Right ventricle myocardium inferior (tissue), 1 donor: ENCODE data around the gene PDCD5. TPM values are rescaled to one million over a fixed set of nuclear protein-coding genes. Genes with fewer than 3 reads are reported as not detected.
"Not testable (repeated sequence)": the region's sequence is repeated elsewhere in the genome, so short reads cannot be mapped to it uniquely, and the experiment has no call there.

Source experiments
- ATAC-seq: fragments of 200-7000 bp; cut with Tn5 transposase; one replicate; pipeline ENCODE4 v1.9.1; 2020; ENCODE audit warnings: mild to moderate bottlenecking, moderate library complexity
- DNase-seq: peaks from one replicate; pipeline ENCODE4 v3.0.0; 2021; ENCODE audit errors: missing footprints
- intact Hi-C: fragments of 100-400 bp; cut with DNase I; formaldehyde crosslinking; loops from one replicate; pipeline ENCODE4 v1.11.0; 2022
- long read RNA-seq: library from polyadenylated mRNA; unstranded; transcript quantifications from one replicate; pipeline ENCODE4 v2.0.0, GENCODE V29; 2021
- total RNA-seq: library from RNA; stranded (reverse); fragmentation: NEBNext Ultra II Directional; extraction: Animal tissue kit (Norgen Biotek cat#: 25700); gene quantifications from one replicate; pipeline ENCODE4 v1.2.1, GENCODE V29; 2021
- donor health status: DM: no; HTN: yes; CAD: no; lungs with severe emphysema.

PDCD5 gene, protein sequence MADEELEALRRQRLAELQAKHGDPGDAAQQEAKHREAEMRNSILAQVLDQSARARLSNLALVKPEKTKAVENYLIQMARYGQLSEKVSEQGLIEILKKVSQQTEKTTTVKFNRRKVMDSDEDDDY
- total RNA-seq, result 133 TPM
- long read RNA-seq, transcript PDCD5-207 (6 exons, 699 nt), result major isoform, 52 of 67 reads
- long read RNA-seq, transcript PDCD5-205 (4 exons, 480 nt), result minor isoform, 5 of 67 reads
- long read RNA-seq, partial matches to known transcripts, result 1 of 67 reads
- long read RNA-seq, other reads (novel, unspliced or antisense), result 4 of 67 reads

DNA sequence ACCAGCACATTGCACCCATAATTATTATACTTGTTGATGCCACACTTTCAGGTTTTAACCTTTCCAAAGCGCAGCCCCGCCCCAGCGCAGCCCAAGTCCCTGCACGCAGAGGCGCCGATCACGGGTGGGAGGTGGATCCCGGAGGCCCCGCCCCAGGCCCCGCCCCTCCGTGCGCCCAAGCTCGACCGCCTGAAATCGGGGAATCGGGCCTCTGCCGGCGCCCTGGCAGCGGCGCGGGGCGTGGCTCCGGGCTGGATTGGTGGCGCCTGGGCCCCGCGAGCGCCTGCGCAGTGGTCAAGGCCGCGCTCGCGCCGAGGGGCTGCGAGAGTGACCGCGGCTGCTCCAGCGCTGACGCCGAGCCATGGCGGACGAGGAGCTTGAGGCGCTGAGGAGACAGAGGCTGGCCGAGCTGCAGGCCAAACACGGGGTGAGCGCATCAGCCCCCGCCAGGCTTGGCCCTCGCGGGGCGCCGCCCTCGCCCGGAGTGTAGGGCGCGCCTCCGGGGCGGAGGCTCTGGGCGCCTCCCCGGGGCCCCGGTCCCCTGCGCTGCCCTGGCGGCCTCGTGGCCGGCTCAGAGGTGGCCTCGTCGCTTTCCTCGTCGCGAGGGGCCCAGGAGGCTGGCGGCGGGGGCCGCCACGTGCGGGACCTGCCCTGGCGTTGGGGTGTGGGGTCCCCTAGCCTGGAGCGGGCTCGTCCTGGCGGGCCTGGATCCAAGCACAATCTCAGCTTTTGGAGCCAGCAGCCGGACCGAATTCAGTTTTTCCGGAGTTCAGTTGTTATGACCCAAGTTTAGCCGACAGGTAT lies at the start of gene PDCD5:
PDCD5 (plus strand) TSS at position 290 of the 804 bp plus-strand sequence; CDS start at position 362, 72 bp downstream.
- DNase-seq (peak; percentile 99), ATAC-seq (peak; percentile 99)
- intact Hi-C loops, result loop anchor here (2.0 to 5.0 kb wide), 2 partner anchors 111 to 234 kb away; partner anchors contain the start of gene NUDT19

DNA sequence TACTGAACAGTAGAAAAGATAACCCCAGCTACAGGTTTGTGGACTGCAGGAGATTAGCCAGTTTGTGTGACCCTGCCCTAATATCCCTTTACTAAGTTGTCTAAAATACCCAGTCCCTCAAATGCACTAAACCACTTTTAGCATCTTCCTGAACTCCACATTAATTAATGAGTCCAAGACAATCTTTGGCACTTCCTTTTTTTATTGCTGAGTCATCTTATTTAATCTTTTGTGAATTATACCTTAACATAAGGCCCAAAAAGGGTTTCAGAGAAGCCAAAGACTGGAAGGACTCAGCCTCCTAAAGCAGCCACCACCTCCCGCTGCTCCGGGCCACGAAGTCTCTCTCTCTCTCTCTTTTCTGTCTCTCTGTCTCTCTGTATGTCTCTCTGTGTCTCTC lies 48.8 kb upstream of the PDCD5 start:
- no peak for DNase-seq
- no peak for ATAC-seq
- intact Hi-C loops, result no loop called here

- intact Hi-C loops, result no loop called here
- DNase-seq, result no peak
- ATAC-seq, result no peak
These were observed 43.4 kb upstream of the PDCD5 start for GRCh38 chr19:32537580-32537979.

DNA sequence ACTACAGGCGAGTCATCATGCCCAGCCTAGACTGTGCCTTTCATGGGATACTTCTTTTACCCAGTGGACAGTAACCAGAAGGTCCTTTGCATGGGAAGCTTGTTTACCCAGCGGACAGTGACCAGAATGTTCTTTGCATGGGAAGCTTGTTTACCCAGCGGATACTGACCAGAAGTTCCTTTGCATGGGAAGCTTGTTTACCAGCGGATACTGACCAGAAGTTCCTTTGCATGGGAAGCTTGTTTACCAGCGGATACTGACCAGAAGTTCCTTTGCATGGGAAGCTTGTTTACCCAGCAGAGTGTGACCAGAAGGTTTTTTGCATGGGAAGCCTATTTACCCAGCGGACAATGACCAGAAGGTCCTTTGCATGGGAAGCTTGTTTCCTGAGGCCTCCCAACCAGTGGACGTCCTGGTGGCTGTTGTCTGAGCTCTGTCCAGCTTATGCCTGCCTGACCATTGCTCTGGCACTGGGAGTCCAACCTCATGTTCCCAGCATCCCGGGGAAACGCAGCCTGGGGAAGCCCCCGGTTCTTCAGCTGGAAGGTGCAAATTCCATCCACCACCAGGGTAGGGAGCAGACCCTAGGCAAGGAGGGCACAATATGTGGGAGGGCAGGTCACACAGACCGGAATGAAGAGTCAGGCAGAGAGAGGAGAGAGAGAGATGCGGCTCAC lies 41.6 kb upstream of the PDCD5 start:
- intact Hi-C loops, result no loop called here
- ATAC-seq (no peak), DNase-seq (no peak)

- no peak for ATAC-seq
- no peak for DNase-seq
These were observed 40.4 kb upstream of the PDCD5 start for GRCh38 chr19:32540621-32541020.

DNA sequence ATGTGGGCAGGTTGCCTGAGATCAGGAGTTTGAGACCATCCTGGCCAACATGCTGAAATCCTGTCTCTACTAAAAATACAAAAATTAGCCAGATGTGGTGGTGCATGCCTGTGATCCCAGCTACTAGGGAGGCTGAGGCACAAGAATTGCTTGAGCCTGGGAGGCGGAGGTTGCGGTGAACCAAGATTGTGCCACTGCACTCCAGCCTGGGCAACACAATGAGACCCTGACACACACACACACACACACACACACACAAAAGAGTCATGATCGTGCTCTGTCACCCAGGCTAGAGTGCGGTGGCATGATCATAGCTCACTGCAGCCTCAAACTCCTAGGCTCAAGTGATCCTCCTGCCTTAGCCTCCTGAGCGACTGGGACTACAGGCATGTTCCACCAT lies 39.6 kb upstream of the PDCD5 start:
- DNase-seq, ATAC-seq, intact Hi-C loops: not testable (repeated sequence)

More at GRCh38 chr19:32540621-32541020, 40.4 kb upstream of the PDCD5 start:
- intact Hi-C loops, result no loop called here

- no peak for DNase-seq
- intact Hi-C loops, result no loop called here
- ATAC-seq, result no peak
These were observed 38.4 kb upstream of the PDCD5 start for GRCh38 chr19:32542477-32543108.

GRCh38 chr19:32543115-32543900 lies 37.7 kb upstream of the PDCD5 start:
- ATAC-seq, result no peak
- intact Hi-C loops, result no loop called here

DNA sequence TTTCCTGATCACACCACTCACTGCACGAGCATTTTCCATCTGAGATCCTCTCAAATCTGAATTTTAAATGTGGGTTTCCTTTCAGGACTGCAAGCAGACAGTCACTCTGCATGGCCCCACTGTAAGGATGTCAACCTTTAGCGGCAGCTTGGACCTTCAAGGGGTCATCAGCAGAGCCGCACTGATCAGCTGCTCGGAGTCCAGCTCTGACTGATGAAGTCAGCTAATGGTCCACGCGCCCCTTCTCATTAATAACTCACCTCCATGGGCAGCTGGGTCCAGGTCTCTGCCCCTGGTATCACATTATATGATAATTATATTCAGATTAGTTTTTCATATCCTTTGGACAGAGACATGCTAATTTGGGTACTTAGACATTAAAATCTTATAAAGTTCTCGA lies 36.1 kb upstream of the PDCD5 start:
- intact Hi-C loops, result no loop called here
- no peak for ATAC-seq
- DNase-seq, result no peak

More at GRCh38 chr19:32543115-32543900, 37.7 kb upstream of the PDCD5 start:
- DNase-seq, result no peak

GRCh38 chr19:32550666-32551065 lies 30.3 kb upstream of the PDCD5 start:
- ATAC-seq (no peak), DNase-seq (no peak)
- intact Hi-C loops, result no loop called here

DNA sequence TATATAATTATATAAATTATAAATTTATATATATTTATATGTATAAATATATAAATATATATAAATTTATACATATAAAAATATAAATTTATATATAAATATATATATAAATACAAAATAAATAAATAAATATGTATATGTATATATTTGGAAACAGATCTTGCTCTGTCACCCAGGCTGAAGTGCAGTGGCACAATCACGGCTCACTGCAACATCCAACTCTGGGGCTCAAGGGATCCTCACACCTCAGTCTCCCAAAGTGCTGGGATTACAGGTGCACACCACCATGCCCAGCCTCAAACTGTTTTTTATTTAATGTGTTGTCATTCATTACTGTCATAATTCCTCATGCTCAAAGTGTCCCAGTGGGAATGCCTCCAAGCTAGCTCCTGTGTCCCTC lies 25.2 kb upstream of the PDCD5 start:
- ATAC-seq (no peak), DNase-seq (peak; percentile 7)
- intact Hi-C loops, result no loop called here

DNA sequence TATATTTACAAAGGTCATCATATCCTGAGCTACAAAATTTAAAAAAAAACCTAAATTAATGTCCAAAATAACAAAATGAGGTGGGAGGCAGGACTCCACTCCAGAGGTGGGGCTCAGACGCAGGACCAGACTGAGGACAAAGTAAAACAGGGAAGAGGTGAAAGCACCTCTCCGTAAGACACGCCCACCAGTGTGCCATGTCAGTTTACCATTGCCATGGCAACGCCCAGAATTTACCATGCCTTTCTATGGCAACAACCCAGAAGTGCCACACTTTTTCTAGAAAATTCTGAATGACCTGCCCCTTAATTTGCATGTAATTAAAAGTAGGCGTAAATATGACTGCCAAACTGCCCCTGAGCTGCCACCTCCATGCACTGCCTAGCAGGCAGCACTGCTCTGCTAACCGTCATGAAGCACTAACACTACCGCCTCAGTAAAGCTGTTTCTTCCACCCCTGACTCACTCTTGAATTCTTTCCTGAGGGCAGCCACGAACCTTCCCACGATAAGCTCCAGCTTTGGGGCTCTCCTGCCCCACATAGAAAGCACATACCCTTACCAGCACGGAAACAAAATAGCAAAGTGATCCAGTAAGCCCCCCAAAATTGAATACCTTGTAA lies 22.3 kb upstream of the PDCD5 start:
- ATAC-seq, result no peak
- DNase-seq, result no peak
- intact Hi-C loops, result no loop called here

- DNase-seq (no peak), ATAC-seq (no peak)
- intact Hi-C loops, result no loop called here
These were observed 17.2 kb upstream of the PDCD5 start for GRCh38 chr19:32563761-32564160.

- no peak for DNase-seq
- no peak for ATAC-seq
- intact Hi-C loops, result no loop called here
These were observed 14.7 kb upstream of the PDCD5 start for GRCh38 chr19:32566246-32566830.

GRCh38 chr19:32567486-32567885 lies 13.5 kb upstream of the PDCD5 start:
- ATAC-seq, result no peak
- intact Hi-C loops, result no loop called here
- no peak for DNase-seq

- DNase-seq (no peak), ATAC-seq (peak; percentile 67)
- intact Hi-C loops, result loop anchor here (5.0 kb wide), 1 partner anchor 283 kb away; no protein-coding TSS in a partner anchor
These were observed 10.8 kb upstream of the PDCD5 start for GRCh38 chr19:32570081-32570785.
